RPMI7951 (cell line): ENCODE results near the gene SEPTIN3. TPM values are rescaled to one million over a fixed set of nuclear protein-coding genes. Genes with fewer than 3 reads are reported as not detected.

Experiments used
- DNase-seq: peaks from one replicate; pipeline ENCODE4 v3.0.0-alpha.2; 2012; ENCODE audit warnings: low read depth
- total RNA-seq: library from RNA; depleted of rRNA; stranded (reverse); fragments of >200 nt; shearing (Covaris generic); gene quantifications from 2 replicates; pipeline ENCODE4 v1.2.3, GENCODE V29; 2014

Gene SEPTIN3
- total RNA-seq, 1 experiment from 2014 or later, result 0.36 TPM

DNA sequence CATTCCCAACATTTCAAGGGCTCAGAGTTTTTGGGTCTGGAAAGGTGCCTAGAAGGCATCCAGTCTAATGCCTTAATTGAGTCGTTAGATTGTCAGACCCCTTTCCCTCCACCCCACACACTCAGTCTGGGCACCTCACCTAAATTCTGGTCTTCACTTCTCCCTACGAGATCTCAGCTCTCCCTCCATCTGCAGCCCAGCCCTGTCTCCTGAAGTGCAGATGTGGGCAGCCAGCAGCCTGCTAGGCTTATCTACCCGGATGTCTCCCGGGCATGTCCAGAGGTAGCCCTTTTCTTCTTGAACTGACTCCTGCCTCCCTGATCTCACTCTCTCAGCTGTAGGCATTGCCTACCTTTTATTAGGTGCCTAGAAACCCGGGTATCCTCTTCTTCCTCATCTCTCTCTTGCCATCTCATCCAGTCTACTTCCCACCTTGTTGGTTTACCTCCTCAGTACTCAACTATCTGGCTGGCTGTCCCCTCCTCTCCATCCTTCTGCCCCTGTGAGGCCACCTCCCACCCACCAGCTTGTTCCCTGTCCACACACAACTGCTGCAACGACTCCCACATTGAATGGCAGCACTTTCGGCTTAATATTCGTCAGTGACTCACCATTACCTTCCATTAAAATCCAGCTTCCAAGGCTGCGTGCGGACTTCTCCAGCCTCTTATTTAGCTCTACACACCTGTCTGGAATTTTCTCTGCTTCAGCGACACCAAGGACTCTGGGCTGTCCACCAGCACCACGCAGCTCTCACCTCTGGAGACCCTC is 6.2 kb downstream of the SEPTIN3 start:
- no peak for DNase-seq

DNA sequence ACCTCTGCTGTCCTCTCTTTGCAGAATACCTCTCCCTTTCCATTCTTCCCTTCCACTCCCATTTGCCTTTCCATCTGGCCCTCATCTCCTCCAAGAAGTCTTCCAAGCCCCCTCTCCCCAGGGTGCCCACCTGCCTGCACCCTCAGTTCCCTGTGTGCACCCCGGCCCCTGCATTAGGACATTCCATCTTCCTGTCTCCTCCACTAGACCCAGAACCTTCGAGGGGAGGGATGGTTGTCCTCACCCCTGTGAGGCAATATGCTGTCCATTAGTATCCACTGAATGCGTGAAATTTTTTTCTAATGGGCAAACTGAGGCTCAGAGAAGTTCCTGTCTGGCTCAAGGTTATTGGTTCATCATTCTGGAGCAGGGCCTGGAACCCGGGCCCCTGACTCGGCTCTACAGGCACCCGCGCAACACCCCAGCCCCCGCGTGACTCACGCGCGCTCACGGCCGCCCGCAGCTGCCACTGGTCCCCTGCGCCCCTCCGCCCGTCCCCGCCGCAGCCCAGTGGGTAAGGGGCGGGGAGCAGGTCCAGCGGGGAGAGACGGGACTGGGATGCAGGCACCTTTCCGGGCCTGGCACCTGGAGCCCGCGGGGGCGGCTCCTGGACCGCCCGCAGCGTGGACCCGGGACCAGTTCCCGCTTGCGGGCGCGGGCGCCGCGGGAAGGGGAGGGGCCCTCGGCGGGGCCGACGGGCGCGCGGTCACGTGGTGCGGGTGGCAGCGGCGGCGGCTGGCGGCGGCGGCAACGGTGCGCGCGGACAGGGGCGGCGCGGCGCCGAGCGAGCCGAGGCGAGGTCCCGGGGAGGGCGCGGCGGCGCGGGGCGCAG is 7.0 kb downstream of the SEPTIN3 start:
- DNase-seq, result no peak

DNA sequence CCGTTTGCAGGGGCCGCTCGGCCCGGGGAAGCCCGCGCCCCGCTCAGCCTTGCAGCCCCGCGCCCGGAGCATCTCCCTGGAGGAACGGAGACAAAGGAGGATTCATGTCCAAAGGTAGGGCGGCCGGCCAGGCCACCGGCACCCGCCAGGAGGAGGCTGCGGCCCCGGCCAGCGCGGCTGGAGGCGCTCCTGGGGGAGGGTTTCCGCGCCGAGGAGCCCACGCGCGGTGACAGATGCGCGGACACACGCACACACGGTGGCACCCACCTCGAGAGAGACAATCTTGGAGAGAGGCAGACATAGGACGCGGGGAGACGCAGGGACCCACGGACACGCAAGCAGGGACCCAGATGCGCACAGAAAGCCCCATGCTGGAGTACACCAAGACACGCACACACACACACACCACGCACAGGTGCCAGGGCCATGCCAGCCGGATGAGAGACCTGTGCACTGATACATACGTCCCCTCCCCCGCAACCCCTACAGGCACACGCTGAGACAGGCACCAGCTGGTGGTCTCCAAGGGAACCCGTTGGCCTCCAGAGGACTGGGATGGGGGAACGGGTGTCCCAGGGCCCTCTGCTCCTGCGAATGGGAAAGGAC is 7.8 kb downstream of the SEPTIN3 start:
- DNase-seq, result no peak

DNA sequence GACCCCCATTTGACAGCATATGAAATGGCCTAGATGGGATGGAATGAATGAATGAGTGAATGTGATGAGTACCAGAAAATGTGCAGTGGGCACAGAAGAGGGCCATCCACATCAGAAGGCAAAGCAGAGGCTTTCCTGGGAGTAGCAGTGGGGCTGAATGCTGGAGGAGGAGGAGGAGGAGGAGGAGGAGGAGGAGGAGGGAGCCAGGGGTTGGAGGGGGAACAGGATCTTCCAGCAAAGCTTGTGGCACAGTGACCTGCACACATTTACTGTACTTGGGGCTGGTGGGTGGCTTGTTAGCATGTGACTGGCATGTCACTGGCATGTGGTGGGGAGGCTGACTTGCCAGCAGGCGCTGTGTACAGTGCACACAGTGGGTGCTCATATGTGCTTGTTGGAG is 9.5 kb downstream of the SEPTIN3 start:
- no peak for DNase-seq

DNA sequence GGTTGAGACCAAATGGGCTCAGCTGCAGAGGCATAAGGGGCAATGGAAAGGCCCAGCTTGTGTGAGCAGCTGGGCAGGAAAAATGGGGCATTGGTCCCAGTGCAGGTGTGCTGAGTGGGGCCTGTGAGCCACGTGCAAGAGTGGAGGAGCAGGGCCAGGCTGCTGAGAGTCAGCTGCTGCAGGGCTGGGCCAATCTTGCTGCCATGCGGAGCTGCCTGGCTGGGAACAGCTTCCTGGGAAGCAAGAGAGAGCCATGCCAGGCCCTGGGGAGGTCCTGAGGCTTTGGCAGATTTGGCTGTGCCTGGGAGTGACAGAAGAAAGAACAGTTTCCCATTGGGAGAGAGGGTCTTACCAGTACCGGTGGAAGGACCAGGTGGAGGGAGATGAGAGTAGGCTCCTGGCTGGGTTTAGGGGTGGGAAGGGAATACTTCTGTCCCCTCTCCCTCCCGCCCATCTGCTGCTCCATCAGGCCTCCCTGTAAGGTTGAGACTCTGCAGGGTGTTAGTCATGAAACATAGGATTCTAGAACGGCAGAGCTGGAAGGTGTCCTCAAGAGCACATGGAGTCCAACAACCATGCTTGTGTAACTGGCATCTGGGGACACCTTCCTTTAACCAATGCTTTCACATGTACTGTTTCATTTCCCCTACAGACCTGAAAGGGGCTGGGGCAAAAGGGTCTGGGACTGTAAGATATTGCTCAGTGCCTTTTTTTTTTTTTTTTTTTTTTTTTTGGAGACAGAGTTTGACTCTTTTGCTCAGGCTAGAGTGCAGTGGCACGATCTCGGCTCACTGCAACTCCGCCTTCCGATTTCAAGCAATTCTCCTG is 10.4 kb downstream of the SEPTIN3 start:
- no peak for DNase-seq

DNA sequence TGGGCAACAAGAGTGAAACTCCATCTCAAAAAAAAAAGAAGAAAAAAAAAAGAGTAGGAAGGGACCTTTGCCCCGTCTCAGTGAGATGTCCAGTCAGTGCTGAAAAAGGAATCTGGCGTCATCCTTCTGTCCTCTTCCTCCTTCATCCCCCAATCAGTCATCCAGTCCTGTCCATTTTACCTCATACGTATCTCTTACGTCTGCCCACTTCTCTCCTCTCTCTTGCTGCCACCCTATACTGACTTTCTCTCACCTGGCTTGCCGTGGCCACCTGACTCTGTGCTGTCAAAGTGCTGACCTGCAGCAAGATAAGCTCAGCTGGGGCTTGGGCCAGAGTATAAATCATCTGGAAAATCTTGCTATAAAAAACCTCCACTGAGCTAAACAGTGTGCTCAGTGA is 13.6 kb downstream of the SEPTIN3 start:
- DNase-seq, result no peak

DNA sequence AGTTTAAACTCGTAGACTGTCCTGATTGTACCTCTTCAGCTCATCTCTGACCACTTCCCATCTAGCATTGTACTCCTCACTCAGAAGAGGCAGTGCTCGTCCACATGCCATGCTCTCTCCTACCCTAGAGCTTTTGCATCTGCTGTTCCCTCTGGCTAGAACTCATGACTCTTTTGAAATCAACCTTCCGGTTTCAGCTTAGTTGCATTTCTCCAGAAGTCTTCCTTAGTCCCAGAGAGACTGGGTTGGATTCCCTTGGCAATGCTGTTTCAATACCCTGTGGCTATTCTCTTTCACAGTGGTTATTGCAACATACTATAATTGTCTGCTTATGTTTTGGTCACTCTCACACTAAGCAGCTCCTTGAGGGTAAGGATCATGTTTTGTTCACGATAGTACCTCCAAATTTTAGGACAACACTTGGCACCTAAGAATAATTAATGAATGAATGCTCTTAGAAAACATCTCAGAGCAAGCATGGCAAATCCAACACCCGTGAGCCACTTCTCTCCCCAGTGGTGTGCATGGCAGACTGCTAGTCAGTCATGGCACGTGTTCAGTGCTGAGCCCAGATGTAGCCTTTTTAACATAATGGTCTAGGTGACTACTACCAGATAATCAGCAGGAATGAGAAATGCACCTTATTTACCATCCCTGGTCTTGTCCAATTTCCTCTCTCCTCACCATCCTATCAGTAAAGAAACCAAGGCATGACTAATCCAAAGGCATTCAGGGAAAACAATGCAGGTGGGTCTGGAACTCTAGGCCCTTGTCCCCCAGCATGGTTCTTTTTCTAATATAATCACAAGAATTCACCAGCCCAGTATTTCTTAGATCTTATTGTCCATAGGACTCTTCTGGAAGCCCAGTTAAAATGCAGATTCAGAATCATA is 14.5 kb downstream of the SEPTIN3 start:
- peak; percentile 69 for DNase-seq

DNA sequence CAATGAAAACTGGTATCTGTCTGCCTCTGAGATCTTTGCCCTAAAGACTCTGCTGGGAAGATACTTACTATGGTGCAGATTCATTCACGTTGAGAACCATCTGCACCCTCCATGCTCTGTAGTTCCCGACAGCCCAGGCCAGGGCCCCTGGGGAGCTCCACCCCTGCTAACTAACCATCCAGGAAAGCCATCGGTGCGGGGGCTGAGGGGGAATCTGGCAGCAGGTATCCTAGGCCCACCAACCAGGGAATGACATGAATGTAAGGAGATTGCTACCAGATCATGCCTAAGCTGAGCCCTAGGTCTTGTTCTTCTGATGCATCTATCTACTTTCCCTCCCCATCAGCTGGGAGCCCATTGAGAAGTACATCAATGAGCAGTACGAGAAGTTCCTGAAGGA is 18.0 kb downstream of the SEPTIN3 start:
- no peak for DNase-seq

DNA sequence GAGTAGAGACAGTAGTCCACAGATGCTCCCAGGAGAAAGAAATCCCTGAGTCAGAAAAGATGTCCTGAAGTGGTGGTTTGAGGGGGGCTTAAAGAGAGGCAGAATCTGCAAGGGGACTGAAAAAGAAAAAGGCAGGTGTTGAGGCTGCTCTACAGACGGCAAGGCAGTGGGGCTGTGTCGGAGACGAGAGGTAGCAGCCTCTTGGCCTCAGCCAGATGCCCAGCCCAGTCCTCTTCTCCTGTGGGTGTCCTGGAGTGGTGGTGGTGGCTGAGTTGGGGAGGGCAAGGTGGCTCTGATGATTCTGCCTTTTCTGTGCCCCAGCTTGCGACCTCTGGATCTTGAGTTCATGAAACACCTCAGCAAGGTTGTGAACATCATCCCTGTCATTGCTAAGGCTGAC is 20.0 kb downstream of the SEPTIN3 start:
- DNase-seq, result no peak

DNA sequence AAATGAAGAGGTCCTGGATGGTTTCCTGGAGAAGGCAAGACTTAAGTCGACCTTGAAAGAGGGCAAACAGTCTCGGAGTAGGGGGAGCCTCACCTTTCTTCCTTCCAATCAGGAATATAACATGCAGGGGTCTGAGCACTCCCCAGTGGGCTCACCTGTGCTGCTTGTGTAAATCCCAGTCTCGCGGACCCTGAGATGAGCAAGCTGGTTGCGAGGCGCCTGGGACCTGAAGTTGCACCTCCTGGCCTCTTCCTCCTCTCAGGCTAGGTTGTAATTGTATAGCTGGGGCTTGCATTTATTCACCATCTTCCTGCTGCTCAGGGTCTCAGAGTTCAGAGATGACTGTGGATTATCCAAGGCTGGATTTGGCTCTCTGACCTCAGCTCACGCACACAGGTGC is 21.9 kb downstream of the SEPTIN3 start:
- DNase-seq, result no peak

DNA sequence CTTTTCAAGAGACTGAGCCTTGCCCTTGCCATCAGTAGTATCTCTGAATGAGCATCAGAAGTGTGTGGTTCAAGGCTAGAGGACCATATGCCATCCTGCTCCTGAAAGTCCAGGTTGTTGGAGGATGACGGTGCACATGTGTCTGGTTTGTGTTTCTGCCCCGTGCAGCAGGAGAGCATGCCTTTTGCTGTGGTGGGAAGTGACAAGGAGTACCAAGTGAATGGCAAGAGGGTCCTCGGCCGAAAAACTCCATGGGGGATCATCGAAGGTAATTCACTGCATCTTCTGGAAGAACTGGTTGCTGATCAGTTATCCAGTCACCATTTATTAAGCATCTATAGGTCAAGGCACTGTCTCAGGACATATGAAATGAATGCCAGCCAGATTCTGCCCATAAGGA is 23.3 kb downstream of the SEPTIN3 start:
- DNase-seq, result no peak

DNA sequence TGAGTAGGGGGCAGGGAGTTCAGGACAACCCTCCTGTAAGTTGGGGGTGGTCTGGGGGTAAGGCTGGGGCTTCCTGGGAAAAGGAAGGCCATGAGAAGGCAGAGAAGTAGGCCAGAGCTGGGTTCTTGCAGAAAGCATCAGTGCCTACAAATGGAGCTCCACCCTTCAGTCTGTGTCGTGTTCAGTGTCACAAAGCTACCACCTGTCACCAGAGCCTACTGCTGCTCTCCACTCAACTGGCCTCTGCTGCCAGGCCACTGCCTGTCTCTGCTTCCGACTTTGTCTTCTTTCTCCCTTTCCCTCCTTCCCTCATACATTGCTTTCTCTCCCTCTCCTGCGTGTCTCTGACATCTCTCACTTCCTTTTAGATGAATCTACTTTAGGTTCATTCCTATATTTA is 26.0 kb downstream of the SEPTIN3 start:
- DNase-seq, result no peak

DNA sequence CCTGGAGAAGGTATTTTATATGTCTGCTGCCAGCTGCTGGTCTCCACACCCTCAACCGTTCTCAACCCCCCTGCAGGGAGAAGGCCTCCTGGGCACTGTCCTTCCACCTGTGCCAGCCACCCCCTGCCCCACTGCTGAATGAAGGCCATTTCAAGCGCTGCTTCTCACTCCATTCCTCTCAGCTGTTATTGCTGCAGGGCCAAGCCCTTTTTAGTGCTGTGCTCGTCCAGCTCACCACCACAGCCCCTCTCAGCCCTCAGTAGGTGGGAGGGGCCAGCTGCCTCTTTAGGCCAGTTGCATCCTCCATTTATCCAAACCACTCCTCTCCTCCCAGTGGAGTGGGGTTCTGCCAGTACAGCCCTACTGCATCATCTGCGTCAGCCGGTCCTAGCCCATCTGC is 27.6 kb downstream of the SEPTIN3 start:
- no peak for DNase-seq

DNA sequence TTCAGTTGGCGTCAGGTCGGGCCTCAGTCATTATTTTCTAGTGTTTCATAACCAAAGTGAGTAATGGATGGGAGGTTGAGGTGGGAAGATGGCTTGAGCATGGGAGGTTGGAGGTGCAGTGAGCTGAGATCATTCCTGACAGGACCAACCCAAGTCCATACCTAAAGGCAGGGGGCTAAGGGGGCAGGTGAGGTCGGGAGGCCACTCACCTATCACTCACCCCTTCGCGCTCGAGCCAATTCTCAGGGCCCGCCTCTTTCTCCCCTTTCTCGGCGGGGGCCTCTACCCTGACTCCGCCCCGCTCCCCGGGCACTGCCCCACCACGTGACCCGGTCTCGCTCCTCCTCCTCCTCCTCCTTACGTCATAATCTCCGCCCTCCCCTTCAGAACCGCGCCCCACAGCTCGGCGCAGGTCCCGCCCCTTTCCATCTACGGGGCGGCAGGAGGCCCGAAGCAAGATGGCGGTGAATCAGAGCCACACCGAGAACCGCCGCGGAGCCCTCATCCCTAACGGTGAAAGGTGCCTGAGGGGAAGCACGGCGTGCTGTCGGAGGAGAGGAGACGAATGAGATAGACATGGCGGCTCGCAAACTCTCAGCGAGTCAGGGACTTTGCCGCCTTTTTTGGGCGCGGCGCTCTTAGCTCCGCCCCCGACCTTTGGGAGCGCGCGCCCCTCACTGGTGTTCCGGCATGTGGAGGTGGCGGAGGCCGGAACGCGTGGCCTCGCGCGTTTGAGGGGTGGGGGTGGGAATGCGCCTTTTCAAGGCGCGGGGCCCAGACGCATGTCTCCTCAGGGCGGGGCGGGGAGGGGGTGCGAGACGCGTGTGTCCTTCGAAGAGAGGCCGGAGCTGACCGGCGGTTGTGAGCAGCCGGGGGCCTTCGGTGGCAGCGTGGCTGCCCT is 29.4 kb downstream of the SEPTIN3 start, which contains the start of gene WBP2NL:
TSS of gene WBP2NL (plus strand) at position 428 of the 901 bp plus-strand sequence. CDS start at position 459, 31 bp downstream.
- peak; percentile 84 for DNase-seq

DNA sequence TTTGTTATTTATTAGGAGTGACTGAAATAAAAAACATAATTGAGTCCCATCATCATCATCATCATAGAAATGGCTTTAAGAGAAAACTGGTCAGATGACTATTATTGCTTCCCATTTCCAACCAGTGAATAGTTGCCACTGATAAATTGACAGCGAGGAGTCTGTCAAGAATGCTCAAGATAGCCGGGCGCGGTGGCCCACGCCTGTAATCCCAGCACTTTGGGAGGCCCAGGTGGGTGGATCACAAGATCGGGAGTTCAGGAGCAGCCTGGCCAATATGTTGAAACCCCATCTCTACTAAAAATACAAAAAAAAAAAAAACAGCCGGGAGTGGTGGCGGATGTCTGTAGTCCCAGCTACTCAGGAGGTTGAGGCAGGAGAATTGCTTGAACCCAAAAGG is 31.2 kb downstream of the SEPTIN3 start:
- DNase-seq, result no peak

DNA sequence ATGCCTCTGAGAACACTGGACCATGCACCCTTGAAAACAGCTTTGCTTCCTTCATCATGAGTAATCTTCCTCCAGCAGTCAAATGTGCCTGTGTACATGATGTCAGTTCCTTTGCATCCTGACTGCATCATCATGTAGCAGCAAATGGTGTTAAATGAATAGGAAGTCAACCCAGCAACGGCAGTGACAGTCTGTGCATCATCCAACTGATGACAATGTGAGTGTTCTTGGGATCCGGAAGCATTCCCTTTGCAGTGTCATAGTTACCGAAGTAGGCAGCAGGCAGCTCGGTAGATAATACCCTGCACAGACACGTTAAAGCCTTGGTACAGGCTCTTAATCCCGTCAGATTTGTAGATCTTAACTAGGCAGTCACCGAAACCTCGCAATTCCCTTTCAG is 31.9 kb downstream of the SEPTIN3 start:
- no peak for DNase-seq

DNA sequence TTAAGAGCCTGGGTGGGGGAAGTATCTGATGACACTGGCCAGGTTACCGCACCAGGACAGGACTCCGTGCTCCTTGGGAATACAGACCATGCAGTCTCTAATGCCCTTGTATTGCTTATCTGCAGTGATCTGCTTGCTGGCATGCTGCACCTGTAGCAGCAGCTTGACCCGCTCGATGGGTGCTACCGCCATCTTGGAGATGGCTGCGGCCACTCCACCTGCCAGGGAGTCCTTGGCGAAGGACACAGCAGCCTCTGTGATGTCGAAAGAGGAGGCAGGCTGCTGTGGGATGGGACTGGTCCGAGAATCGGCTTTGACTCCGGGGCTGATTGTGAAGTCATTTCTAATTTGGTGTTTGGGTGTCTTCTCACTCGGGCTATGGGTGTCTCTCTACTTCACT is 32.5 kb downstream of the SEPTIN3 start:
- DNase-seq, result no peak

DNA sequence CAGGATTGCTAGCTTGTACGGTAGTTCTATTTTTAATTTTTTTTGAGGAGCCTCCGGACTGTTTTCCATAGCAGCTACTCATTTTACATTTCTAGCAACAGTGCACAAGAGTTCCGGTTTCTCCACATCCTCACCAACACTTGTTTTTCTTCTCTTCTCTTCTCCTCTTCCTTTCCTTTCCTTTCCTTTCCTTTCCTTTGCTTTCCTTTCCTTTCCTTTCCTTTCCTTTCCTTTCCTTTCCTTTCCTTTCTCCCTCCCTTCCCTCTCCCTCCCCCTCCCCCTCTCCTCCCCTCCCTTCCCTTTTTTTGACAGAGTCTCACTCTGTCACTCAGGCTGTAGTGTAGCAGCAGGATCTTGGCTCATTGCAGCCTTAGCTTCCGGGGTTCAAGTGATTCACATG is 38.7 kb downstream of the SEPTIN3 start:
- no peak for DNase-seq

DNA sequence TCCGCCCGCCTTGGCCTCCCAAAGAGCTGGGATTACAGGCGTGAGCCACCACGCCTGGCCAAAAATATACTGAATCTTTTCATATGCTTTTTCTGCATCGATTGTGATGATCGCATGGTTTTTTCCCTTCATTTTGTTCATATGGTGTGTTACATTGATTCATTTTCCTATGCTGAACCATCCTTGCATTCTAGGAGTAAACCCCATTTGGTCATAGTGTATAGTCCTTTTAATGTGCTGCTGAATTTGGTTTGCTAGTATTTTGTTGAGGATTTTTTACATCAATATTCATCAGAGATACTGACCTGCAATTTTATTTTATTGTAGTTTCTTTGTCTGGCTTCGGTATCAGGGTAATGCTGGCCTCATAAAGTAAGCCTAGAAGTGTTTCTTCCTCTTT is 41.5 kb downstream of the SEPTIN3 start:
- no peak for DNase-seq

DNA sequence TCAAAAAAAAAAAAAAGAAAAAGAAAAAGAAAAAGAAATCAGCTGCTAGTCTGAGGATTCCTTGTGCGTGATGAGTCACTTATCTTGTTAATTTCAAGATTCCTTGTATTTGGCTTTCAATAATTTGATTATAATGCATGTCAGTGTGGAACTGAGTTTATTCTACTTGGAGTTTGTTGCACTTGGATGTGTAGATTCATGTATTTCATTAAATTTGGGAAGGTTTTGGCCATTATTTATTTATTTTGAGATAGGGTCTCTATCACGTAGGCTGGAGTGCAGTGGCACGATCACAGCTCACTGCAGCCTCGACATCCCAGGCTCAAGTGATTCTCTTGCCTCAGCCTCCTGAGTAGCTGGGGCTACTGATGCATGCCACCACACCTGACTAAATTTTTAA is 44.1 kb downstream of the SEPTIN3 start:
- DNase-seq, result no peak
